Psoas muscle (tissue), 8 donors: ENCODE results near the gene KLHDC10. TPM values are rescaled to one million over a fixed set of nuclear protein-coding genes. Genes with fewer than 3 reads are reported as not detected.
"Not testable (repeated sequence)": the region's sequence is repeated elsewhere in the genome, so short reads cannot be mapped to it uniquely, and the experiment has no call there.

Source experiments
- ATAC-seq, 4 donors: fragments of 200-7000 bp; cut with Tn5 transposase; one replicate each; pipeline ENCODE4 v1.9.1; 2020; ENCODE audit warnings: moderate library complexity in 3 of 4, mild to moderate bottlenecking in 2 of 4
- DNase-seq, 2 donors: peaks; one replicate each; pipeline ENCODE4 v3.0.0-alpha.2; 2020
- H3K27ac ChIP-seq: fragments of 200-600 bp; one replicate; pipeline ENCODE4 v1.8.0; 2022
- H3K27me3 ChIP-seq, 3 donors: fragments of 200-600 bp in 1 of 3; one replicate each; pipeline versions ENCODE4 v1.6.1 to v1.8.0; 2013 to 2022; ENCODE audit warnings: low read length in 2 of 3, mild to moderate bottlenecking in 2 of 3, moderate library complexity in 1 of 3; ENCODE audit not compliant: insufficient read depth in 3 of 3
- H3K36me3 ChIP-seq, 2 donors: fragments of 200-600 bp in 1 of 2; one replicate each; pipeline versions ENCODE4 v1.6.1 to v1.8.0; 2013 to 2022; ENCODE audit warnings: low read depth in 1 of 2, mild to moderate bottlenecking in 1 of 2, moderate library complexity in 1 of 2; ENCODE audit not compliant: insufficient read depth in 1 of 2
- H3K4me1 ChIP-seq: fragments of 200-600 bp; one replicate; pipeline ENCODE4 v1.8.0; 2022
- H3K4me3 ChIP-seq: fragments of 200-600 bp; one replicate; pipeline ENCODE4 v1.8.0; 2022; ENCODE audit warnings: mild to moderate bottlenecking
- H3K9me3 ChIP-seq: fragments of 200-600 bp; one replicate; pipeline ENCODE4 v1.8.0; 2022
- CTCF ChIP-seq: fragments of 200-600 bp; IDR thresholded peaks from one replicate; pipeline ENCODE4 v1.8.0; 2022; ENCODE audit warnings: antibody characterized with exemption
- WGBS, 3 donors: extraction: QIAGEN DNeasy Blood & Tissue Kit; methylation state at CpG; one replicate each; pipeline versions ENCODE4 v1.1.6 to v1.1.7; 2013; 5-methylcytosine and 5-hydroxymethylcytosine counted together
- intact Hi-C, 2 donors: fragments of 100-400 bp; cut with DNase I; formaldehyde crosslinking; loops; one replicate each; pipeline versions ENCODE4 v1.11.0 to v1.14.2; 2022
- polyA plus RNA-seq, 3 donors: library from polyadenylated mRNA; stranded (reverse); fragments of 200-250 nt; gene quantifications; one replicate each; pipeline ENCODE4 v1.2.3, GENCODE V29; 2013
- total RNA-seq, 4 donors: library from RNA; stranded (reverse); fragmentation: NEBNext Ultra II Directional in 2 of 4; extraction: Animal tissue kit (Norgen Biotek cat#: 25700) in 2 of 4; gene quantifications; one replicate each; pipeline versions ENCODE4 v1.2.1 to v1.2.4, GENCODE V29; 2021 to 2023
- donor health status: healthy with polysubstance abuse.
- donor health status: DM: no; HTN: no; CAD: no; lungs with moderate emphysema.
- donor health status: Bipolar disorder and iron deficiency.
- donor health status: healthy.
- donor health status: DM: yes; HTN: yes; CAD: no.
- donor health status: DM: no; HTN: no; CAD: no.
- donor health status: DM: no; HTN: no; CAD: no.
- donor health status: DM: yes; HTN: yes; CAD: no.

The KLHDC10 gene
- total and polyA plus RNA-seq, 7 donors = 17.6 to 49.6 (median 33.8) TPM

GRCh38 chr7:130180571-130181262, 110.4 kb downstream of the KLHDC10 start:
- Histone ChIP-seq H3K4me3 (no peak overlapping the region), H3K27me3 (no peaks in the 10 kb centered on the region), H3K9me3 (no peaks in the 10 kb centered on the region), H3K27ac (no peak overlapping the region), H3K4me1 (no peaks in the 10 kb centered on the region), H3K36me3 (peaks cover 2 to 73% of the 10 kb centered on the region in 2 donors)
- intact Hi-C loops = no loop called here
- TF ChIP-seq CTCF = no peak
- DNase-seq = no peak
- 97 to 98% (median 97%) methylated on average over 9 of the region's 9 CpGs for WGBS, 3 donors
- no peak for ATAC-seq

GRCh38 chr7:130181263-130181605, 110.9 kb downstream of the KLHDC10 start:
- Histone ChIP-seq H3K9me3 (no peaks in the 10 kb centered on the region), H3K4me1 (no peaks in the 10 kb centered on the region), H3K36me3 (peaks cover 2 to 73% of the 10 kb centered on the region in 2 donors), H3K4me3 (no peak overlapping the region), H3K27me3 (no peaks in the 10 kb centered on the region), H3K27ac (no peak overlapping the region)
- no peak for DNase-seq
- no peak for ATAC-seq
- intact Hi-C loops = no loop called here
- WGBS, 3 donors = 96 to 100% (median 97%) methylated on average over 2 of the region's 2 CpGs
- TF ChIP-seq CTCF = no peak

- Histone ChIP-seq H3K27me3 (no peaks in the 10 kb centered on the region), H3K9me3 (no peaks in the 10 kb centered on the region), H3K4me3 (no peak overlapping the region), H3K36me3 (peaks cover 2 to 72% of the 10 kb centered on the region in 2 donors), H3K27ac (no peak overlapping the region), H3K4me1 (no peaks in the 10 kb centered on the region)
- WGBS, 3 donors = 66 to 82% (median 67%) methylated on average over 2 of the region's 2 CpGs
- intact Hi-C loops = no loop called here
- no peak for TF ChIP-seq CTCF
- DNase-seq (no peak), ATAC-seq (no peak)
Observed at GRCh38 chr7:130182990-130183389, 112.7 kb downstream of the KLHDC10 start.

GRCh38 chr7:130184349-130184748, 114.0 kb downstream of the KLHDC10 start:
- intact Hi-C loops, DNase-seq, H3K4me1 ChIP-seq, ATAC-seq, H3K4me3 ChIP-seq, H3K27ac ChIP-seq, H3K27me3 ChIP-seq, H3K9me3 ChIP-seq: not testable (repeated sequence)
- peaks cover 2 to 65% of the 10 kb centered on the region in 2 donors for H3K36me3 ChIP-seq
- 86 to 96% (median 93%) methylated on average over 5 of the region's 5 CpGs for WGBS, 3 donors

Other genes with a start within 250 kb of the KLHDC10 start
- gene UBE2H, start 117.6 kb upstream of the KLHDC10 start, total RNA-seq = 100 to 1,000 TPM in 1 of 4 donors, 10 to 100 TPM in 3; 75.9 to 111 (median 77.4) TPM
- gene UBE2H, start 117.6 kb upstream of the KLHDC10 start, polyA plus RNA-seq = 100 to 1,000 TPM in 1 of 3 donors, 10 to 100 TPM in 2; 17.3 to 115 (median 50.5) TPM
- 10 to 100 TPM; 21.1 to 26.6 (median 26.0) TPM for gene ZC3HC1, start 19.2 kb upstream of the KLHDC10 start, total RNA-seq
- gene ZC3HC1, start 19.2 kb upstream of the KLHDC10 start, polyA plus RNA-seq = 10 to 100 TPM; 22.8 to 37.7 (median 33.5) TPM
- 10 to 100 TPM in 1 of 4 donors, 1 to 10 TPM in 3; 7.0 to 11.3 (median 8.8) TPM for gene TMEM209, start 134.9 kb downstream of the KLHDC10 start, total RNA-seq
- gene TMEM209, start 134.9 kb downstream of the KLHDC10 start, polyA plus RNA-seq = 10 to 100 TPM in 1 of 3 donors, 1 to 10 TPM in 2; 5.2 to 10.2 (median 9.3) TPM
- not detected for gene SSMEM1, start 137.3 kb downstream of the KLHDC10 start, total RNA-seq
- not detected for gene SSMEM1, start 137.3 kb downstream of the KLHDC10 start, polyA plus RNA-seq
- gene CPA2, start 196.3 kb downstream of the KLHDC10 start, total RNA-seq = under 1 TPM in 1 of 4 donors, not detected in 3; 0.32 TPM
- under 1 TPM in 2 of 3 donors, not detected in 1; 0.23 to 0.30 TPM for gene CPA2, start 196.3 kb downstream of the KLHDC10 start, polyA plus RNA-seq
- gene CPA4, start 222.6 kb downstream of the KLHDC10 start, total RNA-seq = 1 to 10 TPM in 2 of 4 donors, under 1 TPM in 2; 0.11 to 2.5 (median 1.0) TPM
- under 1 TPM; 0.09 to 0.68 (median 0.20) TPM for gene CPA4, start 222.6 kb downstream of the KLHDC10 start, polyA plus RNA-seq